Fibroblast of lung (primary cell): Measurements from ENCODE around the gene OR8H2. TPM values are rescaled to one million over a fixed set of nuclear protein-coding genes. Genes with fewer than 3 reads are reported as not detected.
"Not testable (repeated sequence)": the region's sequence is repeated elsewhere in the genome, so short reads cannot be mapped to it uniquely, and the experiment has no call there.

Source experiments
- DNase-seq, 2 donors: peaks; one replicate each; pipeline versions ENCODE4 v3.0.0 to v3.0.0-alpha.2; 2010; ENCODE audit warnings: low read depth in 2 of 2
- H2AFZ ChIP-seq: 2 replicates; pipeline ENCODE4 v1.5.1; 2012; ENCODE audit warnings: low read length, control low read depth, inconsistent platforms
- H3K27ac ChIP-seq: 2 replicates; pipeline ENCODE4 v1.5.1; 2011; ENCODE audit warnings: low read length, control low read depth; ENCODE audit not compliant: insufficient read depth
- H3K27me3 ChIP-seq: 2 replicates; pipeline ENCODE4 v1.5.1; 2011; ENCODE audit warnings: mild to moderate bottlenecking, low read length; ENCODE audit not compliant: control insufficient read depth, insufficient read depth
- H3K36me3 ChIP-seq: 2 replicates; pipeline ENCODE4 v1.5.1; 2011; ENCODE audit warnings: low read length; ENCODE audit not compliant: control insufficient read depth, insufficient read depth
- H3K4me1 ChIP-seq: 2 replicates; pipeline ENCODE4 v1.5.1; 2011; ENCODE audit warnings: low read length; ENCODE audit not compliant: control insufficient read depth, insufficient read depth; ENCODE audit errors: extremely low read depth
- H3K4me2 ChIP-seq: 2 replicates; pipeline ENCODE4 v1.5.1; 2011; ENCODE audit warnings: low read length, control low read depth; ENCODE audit not compliant: insufficient read depth; ENCODE audit errors: extremely low read depth
- H3K4me3 ChIP-seq, 4 experiments: fragments of 200-600 bp in 1 of 4; sonication (generic) in 1 of 4; replicated peaks in 1 of 4; 2 replicates each; pipeline ENCODE4 v1.5.1; 2011 to 2016; ENCODE audit warnings: low read length in 4 of 4, low read depth in 3 of 4, mild to moderate bottlenecking in 3 of 4, control low read depth in 2 of 4, inconsistent platforms in 1 of 4, mixed read lengths in 1 of 4; ENCODE audit not compliant: insufficient read depth in 1 of 4; ENCODE audit errors: control extremely low read depth in 1 of 4
- H3K79me2 ChIP-seq: 2 replicates; pipeline ENCODE4 v1.5.1; 2012; ENCODE audit warnings: mild to moderate bottlenecking, low read length, inconsistent platforms; ENCODE audit not compliant: control insufficient read depth, insufficient read depth
- H3K9ac ChIP-seq: 2 replicates; pipeline ENCODE4 v1.5.1; 2011; ENCODE audit warnings: mild to moderate bottlenecking, low read length, control low read depth; ENCODE audit not compliant: insufficient read depth
- H3K9me3 ChIP-seq: 2 replicates; pipeline ENCODE4 v1.5.1; 2012; ENCODE audit warnings: low read depth, low read length; ENCODE audit not compliant: control insufficient read depth, insufficient read depth
- H4K20me1 ChIP-seq: 2 replicates; pipeline ENCODE4 v1.5.1; 2011; ENCODE audit warnings: low read length; ENCODE audit not compliant: control insufficient read depth, insufficient read depth; ENCODE audit errors: extremely low read depth
- CTCF ChIP-seq, 2 donors: IDR thresholded peaks in 1 of 2; conservative IDR thresholded peaks in 1 of 2; 1 replicate in 1 of 2; 2 replicates in 1 of 2; pipeline ENCODE4 v1.5.1; 2011 to 2012; ENCODE audit warnings: low read length in 2 of 2, control low read depth in 1 of 2, inconsistent platforms in 1 of 2, low read depth in 1 of 2, mild to moderate bottlenecking in 1 of 2
- EZH2 ChIP-seq: IDR thresholded peaks from 2 replicates; pipeline ENCODE4 v1.5.1; 2012; ENCODE audit warnings: low read length, control low read depth, mild to moderate bottlenecking; ENCODE audit errors: missing control alignments
- polyA minus RNA-seq: library from RNA; depleted of rRNA, polyadenylated mRNA; stranded (reverse); fragments of >200 nt; gene quantifications from 2 replicates; pipeline ENCODE4 v1.2.3, GENCODE V29; 2011; ENCODE audit warnings: low replicate concordance
- polyA plus RNA-seq, 2 donors: library from polyadenylated mRNA; depleted of rRNA in 1 of 2; stranded (reverse) in 1 of 2; unstranded in 1 of 2; fragments of >200 nt; gene quantifications; 2 replicates each; pipeline ENCODE4 v1.2.1, GENCODE V29; 2011 to 2012; ENCODE audit warnings: missing spikeins in 1 of 2
- total RNA-seq: library from RNA; depleted of rRNA; stranded (reverse); fragments of >200 nt; gene quantifications from 2 replicates; pipeline ENCODE4 v1.2.1, GENCODE V29; 2014

The OR8H2 gene, protein sequence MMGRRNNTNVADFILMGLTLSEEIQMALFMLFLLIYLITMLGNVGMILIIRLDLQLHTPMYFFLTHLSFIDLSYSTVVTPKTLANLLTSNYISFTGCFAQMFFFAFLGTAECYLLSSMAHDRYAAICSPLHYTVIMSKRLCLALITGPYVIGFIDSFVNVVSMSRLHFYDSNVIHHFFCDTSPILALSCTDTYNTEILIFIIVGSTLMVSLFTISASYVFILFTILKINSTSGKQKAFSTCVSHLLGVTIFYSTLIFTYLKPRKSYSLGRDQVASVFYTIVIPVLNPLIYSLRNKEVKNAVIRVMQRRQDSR
- total RNA-seq: not detected in 2 replicates
- polyA plus RNA-seq: not detected in 2 replicates
- not detected in 2 replicates for polyA plus RNA-seq (2012)
- not detected in 2 replicates for polyA minus RNA-seq

DNA sequence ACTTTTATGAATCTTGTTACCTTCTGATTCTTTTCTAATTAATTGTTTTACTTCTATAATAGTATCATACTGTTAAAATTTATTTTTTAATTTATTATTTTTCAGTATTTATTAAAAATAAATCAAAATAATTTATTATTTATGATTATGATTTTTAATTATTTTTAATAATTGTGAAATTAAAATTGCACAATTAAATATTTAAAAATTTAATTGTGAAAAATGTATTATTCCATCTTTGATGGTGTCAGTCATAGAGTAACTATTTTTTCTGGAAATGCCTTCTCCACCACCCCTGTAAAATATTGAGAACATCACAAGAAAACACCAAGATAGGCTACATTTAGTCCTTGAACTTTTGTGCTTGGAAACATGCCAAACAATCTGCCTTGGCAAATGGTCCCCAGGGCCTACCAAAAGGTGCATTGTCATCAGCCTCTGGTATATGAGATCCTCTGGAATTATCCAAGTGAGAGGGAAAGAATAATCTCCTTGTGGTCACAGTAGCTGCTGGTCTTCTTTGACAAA lies at the start of gene OR8H2:
OR8H2 (plus strand) TSS at position 478 of the 528 bp plus-strand sequence. CDS start 1,356 bp downstream, outside the sequence.
- Histone ChIP-seq H3K4me2 (no peak within 1 kb of the TSS), H3K27me3 (no peaks in the 10 kb centered on the region), H3K4me3 (no peak within 1 kb of the TSS), H4K20me1 (no peaks in the 10 kb centered on the region), H3K36me3 (no peaks in the 10 kb centered on the region), H3K9ac (no peak within 1 kb of the TSS), H3K27ac (no peak within 1 kb of the TSS), H3K4me1 (no peaks in the 10 kb centered on the region), H2AFZ (no peak within 1 kb of the TSS), H3K9me3 (no peaks in the 10 kb centered on the region), H3K79me2 (no peaks in the 10 kb centered on the region)
- TF ChIP-seq EZH2 (no peak), CTCF (conservative IDR thresholded peaks at IDR 0.05 in 1 of 2, IDR thresholded peaks at IDR 0.05 in 1 of 2; ENCODE audit: low read depth in 1 of 2, low read length in 2 of 2) (no peak)
- DNase-seq: no peak

DNA sequence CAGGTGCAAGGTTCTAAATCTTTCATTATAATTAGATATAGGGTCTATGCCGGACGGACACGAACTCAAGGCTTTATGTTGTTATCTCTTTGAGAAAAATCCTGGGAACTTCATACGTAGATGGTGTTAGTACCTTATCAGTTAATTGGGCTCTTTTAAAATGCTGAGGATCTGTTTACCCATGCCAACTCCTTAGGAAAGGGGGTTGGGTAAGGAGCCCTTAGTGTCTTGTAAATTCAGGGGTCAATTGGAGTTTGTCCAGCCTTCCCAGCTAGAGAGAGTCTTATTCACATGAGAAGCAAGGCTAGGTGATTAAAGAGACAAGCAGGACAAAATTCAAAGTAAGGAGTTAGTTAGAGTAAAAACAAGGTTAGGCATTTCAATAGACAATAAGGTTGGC lies 47.1 kb upstream of the OR8H2 start:
- not testable (repeated sequence) for H3K9ac ChIP-seq, H2AFZ ChIP-seq, H3K4me2 ChIP-seq, H3K36me3 ChIP-seq, H3K27me3 ChIP-seq, H3K4me1 ChIP-seq, H3K27ac ChIP-seq, DNase-seq, H3K9me3 ChIP-seq, H3K79me2 ChIP-seq, H4K20me1 ChIP-seq, H3K4me3 ChIP-seq

DNA sequence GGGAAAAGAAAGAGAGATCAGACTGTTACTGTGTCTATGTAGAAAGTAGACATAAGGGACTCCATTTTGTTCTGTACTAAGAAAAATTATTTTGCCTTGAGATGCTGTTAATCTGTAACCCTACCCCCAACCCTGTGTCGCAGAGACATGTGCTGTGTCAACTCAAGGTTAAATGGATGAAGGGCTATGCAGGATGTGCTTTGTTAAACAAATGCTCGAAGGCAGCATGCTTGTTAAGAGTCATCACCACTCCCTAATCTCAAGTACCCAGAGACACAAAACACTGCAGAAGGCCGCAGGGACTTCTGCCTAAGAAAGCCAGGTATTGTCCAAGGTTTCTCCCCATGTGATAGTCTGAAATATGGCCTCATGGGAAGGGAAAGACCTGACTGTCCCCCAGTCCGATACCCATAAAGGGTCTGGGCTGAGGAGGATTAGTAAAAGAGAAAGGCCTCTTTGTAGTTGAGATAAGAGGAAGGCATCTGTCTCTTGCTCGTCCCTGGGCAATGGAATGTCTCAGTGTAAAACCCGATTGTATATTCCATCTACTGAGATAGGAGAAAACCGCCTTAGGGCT lies 45.7 kb upstream of the OR8H2 start:
- DNase-seq, H2AFZ ChIP-seq, H3K36me3 ChIP-seq, H3K27me3 ChIP-seq, H3K4me1 ChIP-seq, H3K27ac ChIP-seq, H3K79me2 ChIP-seq, H3K4me3 ChIP-seq, H4K20me1 ChIP-seq, H3K9me3 ChIP-seq, H3K4me2 ChIP-seq, H3K9ac ChIP-seq: not testable (repeated sequence)

GRCh38 chr11:56058260-56058780 lies 45.2 kb upstream of the OR8H2 start:
- not testable (repeated sequence) for H3K36me3 ChIP-seq, H3K27me3 ChIP-seq, DNase-seq, H3K27ac ChIP-seq, H3K9me3 ChIP-seq, H3K4me2 ChIP-seq, H3K4me3 ChIP-seq, H4K20me1 ChIP-seq, H3K9ac ChIP-seq, H3K4me1 ChIP-seq, H3K79me2 ChIP-seq, H2AFZ ChIP-seq
